ENCODE measurements around the gene IQGAP2.

- TF ChIP-seq OVOL3 (tag by site-specific recombination; IDR thresholded peaks at IDR 0.05) (no peak), ZNF521 (tag by site-specific recombination; IDR thresholded peaks at IDR 0.05) (no peak), ZBTB7A (tag by site-specific recombination; IDR thresholded peaks at IDR 0.05; ENCODE audit: low read depth) (no peak), CTCF (tag by site-specific recombination; IDR thresholded peaks at IDR 0.05) (no peak), YY1 (tag by site-specific recombination; IDR thresholded peaks at IDR 0.05) (no peak), TRIM28 (IDR thresholded peaks at IDR 0.05; ENCODE audit: borderline replicate concordance, low read length) (no peak)
These were observed 311.8 kb downstream of the IQGAP2 start for GRCh38 chr5:76714751-76715485.

All from HEK293 (cell line).